HG02970 (cell line): Measurements from ENCODE around the gene FBRSL1.

ENCODE experiments used
- ATAC-seq: cut with Tn5 transposase; IDR thresholded peaks from one replicate; pipeline ENCODE4 v1.9.1; 2021; ENCODE audit warnings: mild to moderate bottlenecking, moderate library complexity, moderate number of reproducible peaks; ENCODE audit not compliant: unreplicated experiment, low FRiP score

Gene FBRSL1

GRCh38 chr12:132536102-132536876 lies 46.3 kb downstream of the FBRSL1 start:
- no peak for ATAC-seq

GRCh38 chr12:132537049-132537448 lies 47.1 kb downstream of the FBRSL1 start:
- no peak for ATAC-seq

GRCh38 chr12:132537836-132538662 lies 48.1 kb downstream of the FBRSL1 start:
- ATAC-seq = no peak

- no peak for ATAC-seq
Observed at GRCh38 chr12:132538663-132538990, 48.7 kb downstream of the FBRSL1 start.

GRCh38 chr12:132539016-132539773 lies 49.2 kb downstream of the FBRSL1 start:
- no peak for ATAC-seq

- no peak for ATAC-seq
Observed at GRCh38 chr12:132540436-132540835, 50.5 kb downstream of the FBRSL1 start.

- no peak for ATAC-seq
Observed at GRCh38 chr12:132541200-132541599, 51.2 kb downstream of the FBRSL1 start.

- ATAC-seq = no peak
Observed at GRCh38 chr12:132541996-132542395, 52.0 kb downstream of the FBRSL1 start.

- no peak for ATAC-seq
Observed at GRCh38 chr12:132542661-132543060, 52.7 kb downstream of the FBRSL1 start.

- no peak for ATAC-seq
Observed at GRCh38 chr12:132543298-132544079, 53.5 kb downstream of the FBRSL1 start.

- no peak for ATAC-seq
Observed at GRCh38 chr12:132544080-132544397, 54.1 kb downstream of the FBRSL1 start.

GRCh38 chr12:132544498-132544897 lies 54.5 kb downstream of the FBRSL1 start:
- ATAC-seq = no peak

- no peak for ATAC-seq
Observed at GRCh38 chr12:132545164-132545953, 55.4 kb downstream of the FBRSL1 start.

GRCh38 chr12:132545955-132546354 lies 56.0 kb downstream of the FBRSL1 start:
- no peak for ATAC-seq

- no peak for ATAC-seq
Observed at GRCh38 chr12:132546647-132547046, 56.7 kb downstream of the FBRSL1 start.

- ATAC-seq = no peak
Observed at GRCh38 chr12:132547205-132547740, 57.3 kb downstream of the FBRSL1 start.

- ATAC-seq = no peak
Observed at GRCh38 chr12:132548430-132549058, 58.6 kb downstream of the FBRSL1 start.

GRCh38 chr12:132549059-132549458 lies 59.1 kb downstream of the FBRSL1 start:
- ATAC-seq = no peak
